Posterior vena cava (tissue), 2 donors: ENCODE data around the gene LIG3. TPM values are rescaled to one million over a fixed set of nuclear protein-coding genes. Genes with fewer than 3 reads are reported as not detected.
A peak's percentile ranks its signal among the peaks of the same experiment; 100 is the strongest.
"Not testable (repeated sequence)": the region's sequence is repeated elsewhere in the genome, so short reads cannot be mapped to it uniquely, and the experiment has no call there.

Experiments
- DNase-seq: peaks from one replicate; pipeline ENCODE4 v3.0.0-alpha.2; 2020; ENCODE audit warnings: low spot score
- intact Hi-C, 2 donors: fragments of 100-400 bp; cut with DNase I; formaldehyde crosslinking; loops; one replicate each; pipeline versions ENCODE4 v1.14.1 to v1.14.2; 2022 to 2023
- total RNA-seq, 2 donors: library from RNA; stranded (reverse); fragmentation: NEBNext Ultra II Directional; extraction: Animal tissue kit (Norgen Biotek cat#: 25700); gene quantifications; one replicate each; pipeline ENCODE4 v1.2.1, GENCODE V29; 2021
- donor health status: DM: yes; HTN: yes; CAD: no.
- donor health status: DM: yes; HTN: yes; CAD: no.

The LIG3 gene
- total RNA-seq, 2 donors from 2014 or later, result 27.3 to 34.3 TPM

DNA sequence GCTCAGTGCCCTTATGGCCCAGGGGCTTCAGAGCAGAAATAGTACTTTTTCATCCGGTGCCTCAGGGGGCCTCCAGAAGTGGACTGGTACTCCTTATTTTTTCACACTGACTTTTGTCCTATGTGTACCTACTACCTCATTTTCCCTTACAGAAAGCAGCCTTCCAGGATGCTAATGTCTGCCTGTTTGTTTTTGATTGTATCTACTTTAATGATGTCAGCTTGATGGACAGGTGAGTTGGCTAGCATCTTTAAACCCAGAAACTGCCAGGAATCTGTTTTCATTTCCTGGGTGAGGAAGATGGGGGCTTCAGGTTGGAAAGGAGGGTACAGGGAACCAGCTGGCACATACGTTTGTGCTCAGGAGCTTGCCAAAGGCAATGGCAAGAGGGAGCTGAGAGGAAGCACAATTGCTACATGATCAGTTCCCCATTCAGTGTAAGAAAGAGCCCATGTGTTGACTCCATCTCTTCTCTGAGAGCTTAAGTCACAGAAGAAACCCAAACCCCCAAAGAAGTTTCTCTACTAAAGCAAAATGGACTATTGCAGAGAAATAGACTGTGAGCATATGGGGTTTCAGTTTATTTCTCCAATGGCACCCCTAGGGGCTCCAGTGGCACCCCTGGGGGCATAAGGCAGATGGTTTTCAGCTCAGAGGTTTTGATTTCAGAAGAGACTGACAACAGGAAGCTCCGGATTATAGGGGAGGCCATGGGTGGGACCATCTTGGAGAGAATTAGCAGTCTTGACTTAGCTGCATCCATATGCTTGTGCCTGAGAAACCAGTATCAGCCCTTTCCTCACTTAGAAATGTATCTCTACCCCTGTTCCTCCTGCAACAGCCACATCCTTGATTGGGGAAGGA is 16.3 kb downstream of the LIG3 start:
- intact Hi-C loops, result loop anchor here in 1 of 2 donors (10.0 kb wide), 1 partner anchor 118 kb away; the partner anchor contains the start of gene RAD51D
- DNase-seq, result no peak

DNA sequence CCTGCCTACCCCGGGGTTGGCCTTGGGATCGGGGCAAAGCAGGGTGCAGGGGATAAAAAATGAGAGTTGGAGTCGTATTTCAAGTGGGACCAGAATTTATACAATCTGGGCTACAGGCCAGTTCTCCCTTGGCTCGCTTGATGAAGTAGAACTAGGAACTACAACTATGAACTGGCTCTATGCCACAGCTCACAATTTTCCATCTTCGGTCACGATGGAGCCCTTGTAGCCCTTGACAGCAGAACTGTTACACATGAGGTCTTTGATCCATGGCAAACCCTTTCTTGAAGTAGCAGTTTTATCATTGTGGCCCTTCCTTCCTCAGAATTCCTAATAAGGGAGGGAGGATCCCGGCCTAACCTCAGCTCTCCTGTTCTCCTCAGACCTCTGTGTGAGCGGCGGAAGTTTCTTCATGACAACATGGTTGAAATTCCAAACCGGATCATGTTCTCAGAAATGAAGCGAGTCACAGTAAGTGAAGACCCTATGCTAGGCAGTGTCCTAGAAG is 17.1 kb downstream of the LIG3 start:
- intact Hi-C loops, result loop anchor here in 1 of 2 donors (10.0 kb wide), 1 partner anchor 117 kb away; the partner anchor contains the start of gene RAD51D
- DNase-seq, result no peak

DNA sequence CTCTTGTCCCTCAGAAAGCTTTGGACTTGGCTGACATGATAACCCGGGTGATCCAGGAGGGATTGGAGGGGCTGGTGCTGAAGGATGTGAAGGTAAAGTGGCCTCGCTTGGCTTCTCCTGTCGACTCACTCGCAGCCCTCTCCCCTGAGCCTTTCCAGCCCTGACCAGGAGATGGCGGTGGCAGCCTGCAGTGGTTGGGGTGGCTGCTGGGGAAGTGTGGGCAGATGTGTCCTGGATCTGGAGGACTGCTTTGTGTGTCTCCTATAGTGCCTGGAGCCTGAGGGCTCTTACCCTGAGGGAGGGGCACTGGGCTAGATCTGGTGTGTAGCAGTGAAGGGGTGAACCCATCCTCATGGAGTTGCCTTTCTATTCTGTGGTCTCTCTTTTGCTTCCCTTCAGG is 17.9 kb downstream of the LIG3 start:
- intact Hi-C loops, result loop anchor here in 1 of 2 donors (10.0 kb wide), 1 partner anchor 117 kb away; the partner anchor contains the start of gene RAD51D
- peak; percentile 90 for DNase-seq

DNA sequence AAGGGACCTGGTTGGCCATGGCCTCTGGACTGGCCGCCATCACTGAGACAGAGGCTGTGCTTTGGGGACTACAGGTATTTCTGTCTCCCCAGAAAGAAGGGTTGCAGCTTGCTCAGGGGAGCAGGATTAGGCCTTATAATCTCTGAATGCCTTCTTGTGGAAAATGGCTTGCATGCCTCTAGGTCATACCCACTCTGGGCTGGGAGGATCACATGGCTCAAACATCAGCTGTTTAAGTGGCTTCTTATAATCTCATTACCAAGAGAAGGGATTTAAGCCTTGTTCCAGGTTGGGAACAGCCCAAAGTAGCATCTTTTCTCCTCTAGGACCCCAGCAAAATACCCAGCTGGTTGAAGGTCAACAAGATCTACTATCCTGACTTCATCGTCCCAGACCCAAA is 19.1 kb downstream of the LIG3 start:
- DNase-seq, result no peak
- intact Hi-C loops, result loop anchor here in 1 of 2 donors (10.0 kb wide), 1 partner anchor 115 kb away; the partner anchor contains the start of gene RAD51D

DNA sequence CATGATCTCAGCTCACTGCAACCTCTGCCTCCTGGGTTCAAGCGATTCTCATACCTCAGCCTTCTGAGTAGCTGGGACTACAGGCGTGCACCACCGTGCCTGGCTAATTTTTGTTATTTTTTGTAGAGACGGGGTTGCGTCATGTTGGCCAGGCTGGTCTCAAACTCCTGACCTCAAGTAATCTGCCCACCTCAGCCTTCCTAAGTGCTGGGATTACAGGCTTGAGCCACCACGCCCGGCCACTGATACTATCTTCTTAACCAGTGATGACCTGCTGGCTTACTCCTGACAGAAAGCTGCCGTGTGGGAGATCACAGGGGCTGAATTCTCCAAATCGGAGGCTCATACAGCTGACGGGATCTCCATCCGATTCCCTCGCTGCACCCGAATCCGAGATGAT is 20.7 kb downstream of the LIG3 start:
- intact Hi-C loops, DNase-seq: not testable (repeated sequence)

DNA sequence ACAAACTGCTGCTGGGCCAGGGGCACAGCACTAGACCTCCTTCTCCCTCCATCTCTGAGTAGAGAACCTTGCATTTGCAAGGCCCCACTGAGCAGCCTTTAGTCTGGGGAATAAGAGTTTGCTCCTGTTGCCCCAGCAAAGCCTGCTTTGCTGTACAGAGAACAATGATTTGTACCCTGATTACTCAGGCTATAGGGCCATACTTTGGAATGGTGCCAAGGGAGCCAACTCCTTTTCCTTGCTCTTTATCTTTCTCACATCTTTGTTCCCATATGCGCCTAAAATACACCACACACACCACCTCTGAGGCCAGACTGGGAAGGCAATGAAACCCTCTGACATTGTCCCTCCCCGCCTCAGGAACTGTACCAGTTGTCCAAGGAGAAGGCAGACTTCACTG is 21.2 kb downstream of the LIG3 start:
- intact Hi-C loops, result no loop called here

DNA sequence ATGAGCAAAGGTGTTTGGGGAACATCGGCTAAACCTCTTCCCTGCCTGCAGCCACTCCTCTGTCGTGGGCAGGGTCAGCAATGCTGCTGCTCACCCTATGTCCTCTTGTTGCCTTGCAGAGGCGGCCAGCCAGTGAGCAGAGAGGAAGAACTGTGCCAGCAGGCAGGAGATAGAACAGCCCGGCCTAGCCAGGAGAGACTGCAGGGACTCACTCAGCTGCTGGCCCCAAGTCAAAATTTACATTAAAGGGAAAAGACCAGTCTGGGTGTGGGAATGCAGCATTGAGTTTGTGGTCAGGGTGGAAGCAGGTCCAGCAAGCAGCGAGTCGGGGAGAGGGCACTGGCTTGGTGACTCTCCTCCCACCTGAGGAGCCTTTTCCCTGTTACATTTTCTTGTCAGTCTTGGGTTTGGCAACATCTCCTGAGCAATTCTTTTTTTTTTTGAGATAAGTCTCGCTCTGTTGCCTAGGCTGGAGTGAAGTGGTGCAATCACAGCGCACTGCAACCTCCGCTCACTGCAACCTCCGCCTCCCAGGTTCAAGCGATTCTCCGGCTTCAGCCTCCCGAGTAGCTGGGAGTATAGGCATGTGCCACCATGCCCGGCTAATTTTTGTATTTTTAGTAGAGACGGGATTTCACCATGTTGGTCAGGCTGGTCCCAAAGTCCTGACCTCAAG is 22.7 kb downstream of the LIG3 start:
- intact Hi-C loops, result no loop called here
- no peak for DNase-seq

More for the DNA sequence above, 21.2 kb downstream of the LIG3 start:
- no peak for DNase-seq

DNA sequence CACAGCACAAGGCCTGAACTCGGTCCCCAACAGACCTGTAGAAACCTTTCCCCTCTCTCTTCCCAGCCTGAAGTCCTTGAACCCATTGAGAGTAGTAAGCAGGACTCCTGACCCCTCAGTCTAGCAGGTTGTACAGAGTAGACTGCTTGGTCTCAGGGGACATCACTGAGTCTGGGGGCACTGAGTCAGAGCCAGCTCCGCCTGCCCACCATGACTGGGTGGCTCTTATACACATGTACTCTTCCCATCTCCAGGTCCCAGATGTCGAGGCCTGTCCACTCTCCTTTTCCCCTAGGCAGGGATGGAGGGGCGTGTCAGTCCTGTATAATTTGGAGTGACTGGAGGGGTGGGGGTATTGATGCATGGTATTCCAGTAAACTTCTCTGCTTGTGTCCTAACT is 23.5 kb downstream of the LIG3 start:
- DNase-seq, result no peak
- intact Hi-C loops, result loop anchor here in 1 of 2 donors (2.0 kb wide), 1 partner anchor 15 kb away; no protein-coding TSS in a partner anchor

DNA sequence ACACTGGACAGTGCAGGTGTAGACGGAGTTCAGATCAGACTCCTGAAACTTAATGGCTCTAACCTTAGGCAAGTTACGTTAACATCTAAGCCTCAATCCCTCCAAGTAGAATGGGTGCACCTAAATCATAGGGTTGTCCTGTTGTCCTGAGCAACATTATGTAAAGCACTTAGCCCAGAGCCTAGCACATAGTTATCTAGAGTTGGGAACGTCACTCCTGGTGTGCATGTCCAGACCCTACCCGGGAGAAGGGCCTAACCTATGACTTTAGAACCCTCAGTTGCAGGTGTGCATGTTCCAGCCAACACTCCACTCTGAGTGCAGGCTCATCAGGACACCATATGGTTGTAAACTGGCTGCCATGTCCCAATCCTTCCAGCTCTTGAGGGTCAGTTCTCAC is 26.0 kb downstream of the LIG3 start:
- no peak for DNase-seq
- intact Hi-C loops, result no loop called here

DNA sequence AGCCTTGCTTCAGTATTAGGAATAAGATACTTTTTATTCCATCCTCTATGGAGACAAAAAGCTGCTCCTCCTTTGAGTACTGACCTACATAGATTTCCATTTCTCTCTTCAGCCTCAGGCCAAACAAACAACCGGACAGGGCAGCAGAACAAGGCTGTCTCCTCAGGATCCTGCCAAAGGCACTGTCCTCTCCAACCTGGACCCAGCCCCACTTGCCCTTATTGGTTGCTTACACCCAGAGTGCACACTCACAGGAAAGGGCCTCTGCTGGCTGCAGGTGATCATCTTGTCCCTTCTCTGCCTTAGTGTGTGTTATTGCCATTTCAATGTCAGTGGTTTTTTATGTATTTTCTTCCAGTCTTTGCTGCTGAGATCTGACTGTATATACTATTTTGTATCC is 26.6 kb downstream of the LIG3 start:
- DNase-seq, result no peak
- intact Hi-C loops, result no loop called here

DNA sequence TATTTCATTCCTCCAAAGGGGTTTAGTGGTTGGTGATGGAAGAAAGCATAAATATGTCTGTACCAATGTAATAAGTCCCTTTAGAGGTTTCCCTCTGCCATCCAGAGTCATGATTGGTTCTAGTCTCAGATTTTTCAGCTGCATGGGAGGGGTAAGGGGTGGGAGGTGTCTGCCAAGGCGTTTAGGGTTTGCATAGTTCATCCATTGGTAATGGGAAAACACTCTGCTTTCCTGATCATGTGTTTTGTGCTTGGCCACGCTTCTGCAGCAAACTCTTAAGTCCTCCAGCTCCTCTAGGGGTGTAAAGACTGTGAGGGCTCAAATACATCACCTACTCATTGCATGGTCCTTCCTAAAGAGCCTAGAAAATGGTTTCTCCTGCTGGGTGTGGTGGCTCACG is 29.8 kb downstream of the LIG3 start:
- intact Hi-C loops, result no loop called here
- no peak for DNase-seq

DNA sequence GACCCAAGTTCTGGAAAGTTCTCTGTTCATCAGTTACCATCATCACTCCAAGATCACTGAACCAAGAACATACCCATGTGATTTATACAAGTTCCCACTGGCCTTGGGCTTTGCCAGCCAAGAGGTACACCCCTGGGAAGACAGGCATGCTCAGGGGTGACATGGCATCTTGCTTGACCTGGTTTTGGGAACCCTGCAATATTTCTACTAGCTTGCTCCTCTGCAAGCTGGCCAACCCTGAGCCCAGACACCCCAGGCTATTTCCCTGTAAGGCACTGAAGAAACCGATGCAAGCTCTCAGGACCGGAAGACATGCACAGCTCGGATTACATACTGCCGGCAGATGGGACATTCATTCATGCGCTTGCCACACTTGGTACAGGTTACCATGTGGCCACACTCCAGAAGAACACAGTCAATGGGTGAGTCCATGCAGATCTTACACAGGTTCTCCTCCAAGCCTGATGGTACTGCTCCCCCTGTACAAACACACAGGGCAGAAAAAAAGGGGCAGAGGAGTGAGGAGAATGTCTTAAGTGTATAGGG is 31.4 kb downstream of the LIG3 start:
- intact Hi-C loops, result no loop called here

DNA sequence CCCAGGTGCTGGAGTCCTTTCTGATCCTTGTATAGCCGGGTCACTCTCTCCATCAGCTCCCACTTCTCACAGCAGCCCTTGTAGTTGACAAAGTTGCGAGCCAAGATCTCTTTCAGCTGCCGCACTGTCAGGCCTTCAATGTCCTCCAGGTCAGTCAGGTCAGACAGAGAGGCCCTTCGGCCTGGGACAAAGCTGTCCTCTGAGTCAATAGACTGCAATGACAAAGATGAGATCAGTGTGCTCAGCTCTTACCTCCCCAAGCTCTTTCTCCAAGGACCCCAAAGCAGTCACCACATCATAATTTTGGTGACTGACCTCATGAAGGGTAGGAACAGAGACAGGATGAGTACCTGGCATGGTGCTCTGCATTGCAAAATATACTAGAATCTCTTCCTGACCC is 36.1 kb downstream of the LIG3 start:
- DNase-seq, result no peak
- intact Hi-C loops, result no loop called here

More for the DNA sequence above, 31.4 kb downstream of the LIG3 start:
- no peak for DNase-seq

DNA sequence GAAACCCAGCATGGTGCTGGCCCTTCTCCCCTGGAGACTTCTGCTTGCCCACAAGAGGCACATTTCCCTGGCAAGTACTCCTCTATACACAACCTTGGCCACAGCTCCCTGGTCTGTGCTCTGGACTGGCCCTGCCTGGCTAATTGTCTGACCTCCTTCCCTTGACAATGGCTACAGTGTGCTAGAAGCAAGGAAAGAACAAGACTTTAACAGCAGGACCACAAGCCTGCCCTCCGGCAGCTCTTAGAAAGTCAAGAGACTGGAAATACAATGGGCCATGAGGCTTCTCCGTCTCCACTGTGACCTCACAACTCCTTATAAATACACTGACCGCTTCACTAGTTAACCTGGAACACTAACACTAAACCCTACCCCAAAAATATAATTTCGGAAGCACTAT is 36.7 kb downstream of the LIG3 start:
- intact Hi-C loops, result no loop called here
- no peak for DNase-seq

DNA sequence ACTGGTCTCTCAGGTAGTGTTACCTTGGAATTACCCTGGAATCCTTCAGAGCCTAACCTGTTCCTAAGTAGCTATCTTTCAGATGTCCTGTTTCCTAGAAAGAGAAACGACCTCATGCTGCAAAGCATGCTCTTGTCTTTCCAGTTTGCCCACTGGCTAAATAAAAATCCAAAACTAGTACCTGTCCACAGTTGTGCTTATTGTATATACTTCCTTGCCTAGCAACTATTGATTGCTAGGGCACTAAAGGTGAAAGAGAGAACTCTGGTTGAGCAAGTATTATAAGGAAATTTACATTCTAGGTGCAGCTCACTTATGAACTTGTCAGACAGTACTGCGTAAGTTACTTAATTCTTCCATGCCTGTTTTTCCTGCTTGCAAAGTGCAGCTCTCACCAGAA is 38.5 kb downstream of the LIG3 start:
- DNase-seq, result no peak
- intact Hi-C loops, result loop anchor here in 1 of 2 donors (2.0 kb wide), 1 partner anchor 14 kb away; no protein-coding TSS in a partner anchor

DNA sequence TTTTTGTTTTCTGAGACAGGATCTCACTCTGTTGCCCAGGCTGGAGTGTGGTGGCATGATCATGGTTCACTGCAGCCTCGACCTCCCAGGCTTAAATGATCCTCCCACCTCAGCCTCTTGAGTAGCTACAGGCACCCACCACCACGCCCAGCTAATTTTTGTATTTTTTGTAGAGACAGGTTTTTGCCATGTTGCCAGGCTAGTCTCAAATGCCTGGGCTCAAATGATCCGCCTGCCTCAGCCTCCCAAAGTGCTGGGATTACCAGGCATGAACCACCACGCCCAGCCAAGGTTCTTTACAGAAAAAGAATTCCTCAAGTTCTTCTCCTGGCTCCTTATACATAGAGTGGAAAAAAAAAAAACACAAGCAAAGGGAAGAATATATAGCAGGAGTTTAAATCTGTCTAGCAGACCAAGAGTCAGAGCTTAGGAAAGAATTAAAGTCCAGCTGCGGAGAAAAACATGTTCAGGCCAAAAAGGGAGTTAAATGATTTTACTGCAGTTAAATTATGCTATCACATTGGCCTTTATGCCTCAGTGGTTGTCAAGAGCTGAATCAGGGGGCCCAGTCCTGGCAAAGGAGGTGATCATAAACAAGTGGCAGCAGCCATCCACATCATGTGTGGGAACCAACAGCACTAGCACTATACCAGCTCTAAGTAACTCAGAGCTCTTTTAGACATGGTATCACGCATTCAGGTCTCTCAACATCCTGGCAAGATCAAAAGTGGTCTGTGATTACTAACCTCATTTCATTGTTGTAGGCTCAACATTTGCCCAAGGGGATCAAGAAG is 39.3 kb downstream of the LIG3 start:
- no peak for DNase-seq
- intact Hi-C loops, result loop anchor here in 1 of 2 donors (2.0 kb wide), 1 partner anchor 15 kb away; no protein-coding TSS in a partner anchor

DNA sequence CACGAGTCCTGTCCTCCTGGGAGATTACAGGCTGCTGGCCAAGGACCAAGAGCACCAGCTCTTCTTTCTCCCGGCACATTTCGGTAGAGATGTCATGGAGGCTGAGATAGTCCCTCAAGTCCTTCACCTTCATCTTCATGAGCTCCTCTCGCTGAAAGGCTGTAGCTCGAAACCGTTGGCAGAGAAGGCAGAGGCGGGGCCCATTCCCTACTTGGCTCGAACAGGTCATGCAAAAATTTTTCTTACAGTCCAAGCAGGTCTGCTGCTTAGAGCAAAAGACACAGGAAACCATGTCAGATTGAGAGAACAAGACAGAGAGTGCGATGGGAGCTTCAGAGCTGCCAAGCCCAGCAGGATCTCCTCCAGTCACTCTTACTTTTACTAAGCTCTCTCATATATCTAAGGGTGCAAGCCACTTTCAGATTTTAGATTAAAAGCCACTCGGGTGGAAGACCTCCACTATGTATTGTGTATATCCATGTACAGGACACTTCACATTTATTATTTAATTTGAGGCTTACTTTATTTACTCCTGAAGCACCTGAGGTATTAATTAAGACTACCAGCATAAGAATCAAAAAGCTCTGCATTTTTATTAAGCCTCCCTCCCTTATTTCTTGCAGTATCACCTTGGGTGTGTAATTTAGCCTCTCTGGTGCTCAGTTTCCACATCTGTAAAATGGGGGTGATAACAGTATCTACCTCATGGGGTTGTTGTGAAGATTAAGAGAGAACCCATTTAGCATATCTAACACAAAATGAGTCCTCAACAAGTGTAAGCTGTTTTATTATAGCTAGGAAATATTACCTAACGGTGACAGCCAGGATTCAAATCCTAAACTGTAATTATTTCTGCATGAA is 41.4 kb downstream of the LIG3 start:
- DNase-seq, result no peak
- intact Hi-C loops, result no loop called here

DNA sequence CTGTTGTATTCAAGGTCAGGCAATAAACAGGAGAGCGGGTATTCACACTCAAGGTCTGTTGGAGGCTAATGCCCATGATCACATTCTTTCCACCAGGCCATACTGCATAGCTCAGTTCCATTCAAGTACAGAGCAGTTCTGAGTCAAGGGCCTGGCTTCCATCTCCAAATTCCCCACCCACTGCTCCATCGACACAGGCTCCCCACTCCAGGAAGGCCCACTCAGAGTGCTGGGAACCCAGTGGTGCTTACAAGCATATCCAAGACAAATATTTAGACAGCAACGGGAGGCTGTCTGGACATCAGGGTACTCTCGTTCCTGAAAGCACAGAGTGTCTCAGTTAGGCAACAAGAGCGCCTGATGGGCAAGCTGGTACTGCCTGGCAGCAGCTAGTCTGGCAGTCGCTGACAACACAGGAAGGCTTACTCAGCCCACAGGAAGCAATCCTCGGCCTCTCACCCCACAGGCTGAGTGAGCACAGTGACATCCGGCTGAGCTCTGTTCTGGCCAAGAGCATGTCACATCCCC is 42.3 kb downstream of the LIG3 start:
- peak; percentile 95 for DNase-seq

More for the DNA sequence above, 42.3 kb downstream of the LIG3 start:
- intact Hi-C loops, result no loop called here
